Gastrocnemius medialis (tissue), 4 donors: Measurements from ENCODE around the gene SYT1. TPM values are rescaled to one million over a fixed set of nuclear protein-coding genes. Genes with fewer than 3 reads are reported as not detected.

Source experiments
- ATAC-seq, 2 donors: fragments of 150-250 bp; one replicate each; pipeline ENCODE4 v1.9.1; 2016
- DNase-seq, 2 donors: peaks; one replicate each; pipeline ENCODE4 v3.0.0-alpha.2; 2019
- H3K27ac ChIP-seq, 4 donors: fragments of 200-600 bp; sonication (generic); 1 replicate in 1 of 4; 2 replicates in 3 of 4; pipeline ENCODE4 v1.5.1; 2016 to 2018; ENCODE audit warnings: mild to moderate bottlenecking in 2 of 4, moderate library complexity in 1 of 4
- H3K27me3 ChIP-seq, 3 donors: fragments of 200-600 bp; sonication (generic) in 2 of 3; 1 replicate in 1 of 3; 2 replicates in 2 of 3; pipeline versions ENCODE4 v1.5.1 to v1.6.0; 2016 to 2019; ENCODE audit warnings: mild to moderate bottlenecking in 1 of 3, moderate library complexity in 1 of 3
- H3K36me3 ChIP-seq, 2 donors: fragments of 200-600 bp; sonication (generic) in 1 of 2; one replicate each; pipeline ENCODE4 v1.5.1; 2017 to 2018
- H3K4me1 ChIP-seq, 2 donors: fragments of 200-600 bp; sonication (generic) in 1 of 2; one replicate each; pipeline ENCODE4 v1.5.1; 2016 to 2017; ENCODE audit warnings: mild to moderate bottlenecking in 2 of 2
- H3K4me3 ChIP-seq, 4 donors: fragments of 200-600 bp; sonication (generic) in 3 of 4; 1 replicate in 1 of 4; 2 replicates in 3 of 4; pipeline ENCODE4 v1.5.1; 2016 to 2019; ENCODE audit warnings: mild to moderate bottlenecking in 2 of 4
- H3K9me3 ChIP-seq, 3 donors: fragments of 200-600 bp; sonication (generic) in 2 of 3; 1 replicate in 1 of 3; 2 replicates in 2 of 3; pipeline ENCODE4 v1.5.1; 2016 to 2019
- POLR2A ChIP-seq, 2 donors: fragments of 450-650 bp; IDR thresholded peaks; one replicate each; pipeline ENCODE4 v1.6.1; 2017; ENCODE audit warnings: antibody characterized with exemption in 2 of 2, mild to moderate bottlenecking in 2 of 2, moderate library complexity in 2 of 2
- in situ Hi-C, 4 donors: fragments of 200-750 bp; cut with MboI; loops; one replicate each; pipeline versions ENCODE4 v1.15.0 to v1.8.0; 2017; ENCODE audit warnings: low sequenced_read_pairs in 4 of 4
- intact Hi-C: fragments of 100-400 bp; cut with DNase I; formaldehyde crosslinking; loops from one replicate; pipeline ENCODE4 v1.15.1; 2023; ENCODE audit warnings: low total_unique reads
- total RNA-seq, 4 donors: library from RNA; depleted of rRNA; stranded (reverse); fragments of >200 nt; gene quantifications; one replicate each; pipeline versions ENCODE4 v1.1.0 to v1.2.3, GENCODE V29; 2016
- TF ChIP-seq, protein P1 (sequence below), 5 experiments: fragments of 450-650 bp in 3 of 5; fragments of 200-600 bp in 2 of 5; sonication (generic) in 2 of 5; IDR thresholded peaks in 4 of 5; conservative IDR thresholded peaks in 1 of 5; 1 replicate in 4 of 5; 2 replicates in 1 of 5; pipeline ENCODE4 v1.5.1; 2016 to 2019; ENCODE audit warnings: antibody characterized with exemption in 5 of 5, mild to moderate bottlenecking in 3 of 5, moderate library complexity in 3 of 5

Gene SYT1
- total RNA-seq, 4 donors from 2014 or later, result 0.13 to 0.88 TPM; not detected in 2

DNA sequence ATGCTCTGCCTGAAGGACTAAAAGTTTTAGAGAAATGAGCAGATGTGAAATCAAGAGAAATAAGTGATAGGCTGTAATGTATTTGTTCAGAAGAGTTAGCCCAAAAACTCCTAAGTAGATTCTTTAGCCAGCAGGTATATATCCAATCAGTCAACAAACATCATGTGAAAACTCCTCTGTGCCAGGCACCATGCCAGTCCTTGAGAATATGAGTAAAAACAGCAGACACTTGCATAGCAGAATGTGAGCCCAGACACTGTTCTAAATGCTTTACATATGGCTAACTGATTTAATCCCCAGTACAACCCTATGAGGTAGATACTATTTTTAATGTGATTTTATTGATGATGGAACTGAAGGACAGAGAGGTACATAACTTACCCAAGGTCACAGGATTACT, 496.4 kb downstream of the SYT1 start:
- Histone ChIP-seq H3K36me3 (no peaks in the 10 kb centered on the region), H3K4me1 (no peaks in the 10 kb centered on the region), H3K27me3 (no peaks in the 10 kb centered on the region), H3K27ac (no peak overlapping the region), H3K4me3 (no peak overlapping the region), H3K9me3 (no peaks in the 10 kb centered on the region)
- DNase-seq (no peak), ATAC-seq (no peak)
- intact Hi-C loops, result no loop called here
- in situ Hi-C loops, result no loop called here
- TF ChIP-seq POLR2A (IDR thresholded peaks at IDR 0.05), result no peak
- TF ChIP-seq, protein P1, sequence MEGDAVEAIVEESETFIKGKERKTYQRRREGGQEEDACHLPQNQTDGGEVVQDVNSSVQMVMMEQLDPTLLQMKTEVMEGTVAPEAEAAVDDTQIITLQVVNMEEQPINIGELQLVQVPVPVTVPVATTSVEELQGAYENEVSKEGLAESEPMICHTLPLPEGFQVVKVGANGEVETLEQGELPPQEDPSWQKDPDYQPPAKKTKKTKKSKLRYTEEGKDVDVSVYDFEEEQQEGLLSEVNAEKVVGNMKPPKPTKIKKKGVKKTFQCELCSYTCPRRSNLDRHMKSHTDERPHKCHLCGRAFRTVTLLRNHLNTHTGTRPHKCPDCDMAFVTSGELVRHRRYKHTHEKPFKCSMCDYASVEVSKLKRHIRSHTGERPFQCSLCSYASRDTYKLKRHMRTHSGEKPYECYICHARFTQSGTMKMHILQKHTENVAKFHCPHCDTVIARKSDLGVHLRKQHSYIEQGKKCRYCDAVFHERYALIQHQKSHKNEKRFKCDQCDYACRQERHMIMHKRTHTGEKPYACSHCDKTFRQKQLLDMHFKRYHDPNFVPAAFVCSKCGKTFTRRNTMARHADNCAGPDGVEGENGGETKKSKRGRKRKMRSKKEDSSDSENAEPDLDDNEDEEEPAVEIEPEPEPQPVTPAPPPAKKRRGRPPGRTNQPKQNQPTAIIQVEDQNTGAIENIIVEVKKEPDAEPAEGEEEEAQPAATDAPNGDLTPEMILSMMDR (IDR thresholded peaks at IDR 0.05 in 4 of 5, conservative IDR thresholded peaks at IDR 0.05 in 1 of 5), result no peak

DNA sequence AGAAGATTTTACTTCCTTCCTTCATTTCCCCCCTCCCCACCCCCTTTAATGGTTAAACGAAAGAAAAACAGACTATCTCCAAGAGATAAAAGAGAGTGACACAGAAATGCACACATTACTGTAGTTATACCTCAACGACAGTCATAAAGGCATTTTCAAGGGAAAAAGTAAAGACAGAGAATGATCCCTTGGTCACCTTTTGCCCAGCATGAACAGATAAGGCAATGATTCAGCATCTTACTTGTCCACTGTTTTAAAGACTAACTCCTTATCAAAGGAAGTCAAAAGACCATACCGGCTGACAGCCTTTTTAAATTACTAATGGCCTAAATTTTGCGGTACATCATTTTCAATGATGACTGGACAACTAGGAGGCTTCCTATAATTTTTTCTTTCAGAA, 499.6 kb downstream of the SYT1 start:
- H3K4me1 ChIP-seq, result no peaks in the 10 kb centered on the region
- TF ChIP-seq, protein P1 (IDR thresholded peaks at IDR 0.05 in 4 of 5, conservative IDR thresholded peaks at IDR 0.05 in 1 of 5), result no peak
- H3K9me3 ChIP-seq, result no peaks in the 10 kb centered on the region
- in situ Hi-C loops, result no loop called here
- H3K36me3 ChIP-seq, result no peaks in the 10 kb centered on the region
- no peak overlapping the region for H3K4me3 ChIP-seq
- ATAC-seq (no peak), DNase-seq (no peak)
- H3K27me3 ChIP-seq, result no peaks in the 10 kb centered on the region
- intact Hi-C loops, result no loop called here
- no peak overlapping the region for H3K27ac ChIP-seq

DNA sequence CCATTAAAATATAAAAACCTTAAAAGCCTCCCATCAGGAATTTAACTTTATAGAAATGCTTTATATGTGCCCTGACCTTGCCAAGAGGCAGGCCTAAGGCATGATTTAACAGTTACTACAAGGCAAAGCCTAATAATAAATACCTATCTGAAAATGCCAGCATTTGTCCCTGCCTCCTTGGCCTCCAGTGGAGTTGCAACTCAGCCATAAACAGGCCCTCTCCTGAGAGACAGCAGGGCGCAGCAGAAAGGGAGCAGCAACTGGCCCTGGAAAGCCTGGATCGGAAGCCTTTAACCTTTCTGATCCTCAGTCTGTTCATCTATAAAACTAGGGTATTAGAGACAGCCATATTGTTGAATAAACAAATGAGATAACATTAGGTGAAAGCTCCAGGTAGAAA, 501.8 kb downstream of the SYT1 start:
- no peaks in the 10 kb centered on the region for H3K4me1 ChIP-seq
- TF ChIP-seq POLR2A (IDR thresholded peaks at IDR 0.05), result no peak
- TF ChIP-seq, protein P1 (IDR thresholded peaks at IDR 0.05 in 4 of 5, conservative IDR thresholded peaks at IDR 0.05 in 1 of 5), result no peak
- H3K4me3 ChIP-seq, result no peak overlapping the region
- no peak for DNase-seq
- no peak for ATAC-seq
- in situ Hi-C loops, result no loop called here
- H3K36me3 ChIP-seq, result no peaks in the 10 kb centered on the region
- H3K9me3 ChIP-seq, result no peaks in the 10 kb centered on the region
- intact Hi-C loops, result no loop called here
- H3K27ac ChIP-seq, result no peak overlapping the region
- no peaks in the 10 kb centered on the region for H3K27me3 ChIP-seq

DNA sequence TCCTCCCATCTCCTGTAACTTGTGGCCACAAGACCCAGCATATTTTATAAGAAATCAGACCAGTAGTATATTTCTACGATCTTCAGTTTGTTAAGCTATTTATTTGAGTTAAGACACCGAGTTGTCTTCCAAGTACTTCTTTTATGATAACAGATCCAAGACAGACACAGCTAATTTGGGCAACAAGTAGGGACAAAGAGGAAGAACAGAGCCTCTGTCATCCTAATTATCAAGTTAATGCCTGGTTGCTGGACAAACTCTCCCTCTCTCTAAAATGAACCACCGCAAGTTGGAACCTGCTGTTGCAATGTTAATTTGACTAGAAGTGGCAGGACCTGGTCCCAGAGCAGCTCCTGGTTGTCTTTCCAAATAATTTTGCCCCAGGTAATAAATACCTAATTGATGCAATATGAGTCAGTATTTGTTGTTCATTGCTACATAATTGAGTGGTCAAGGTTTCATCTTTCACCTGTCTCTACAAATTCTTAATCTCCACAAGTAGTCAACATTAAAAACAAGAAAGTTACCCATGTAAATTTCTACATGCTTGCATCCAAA, 502.5 kb downstream of the SYT1 start:
- in situ Hi-C loops, result no loop called here
- ATAC-seq, result no peak

More for the DNA sequence above, 502.5 kb downstream of the SYT1 start:
- intact Hi-C loops, result no loop called here
- Histone ChIP-seq H3K27me3 (no peaks in the 10 kb centered on the region), H3K36me3 (no peaks in the 10 kb centered on the region), H3K4me3 (no peak overlapping the region), H3K27ac (no peak overlapping the region), H3K4me1 (no peaks in the 10 kb centered on the region), H3K9me3 (no peaks in the 10 kb centered on the region)
- TF ChIP-seq, protein P1 (IDR thresholded peaks at IDR 0.05 in 4 of 5, conservative IDR thresholded peaks at IDR 0.05 in 1 of 5), result no peak
- TF ChIP-seq POLR2A (IDR thresholded peaks at IDR 0.05), result no peak
- DNase-seq, result no peak
